Right lobe of liver (tissue), 4 donors: Measurements from ENCODE around the gene PHF14.

Experiments used
- POLR2A ChIP-seq: fragments of 450-650 bp; IDR thresholded peaks from one replicate; pipeline ENCODE4 v1.6.1; 2017; ENCODE audit warnings: antibody characterized with exemption, mild to moderate bottlenecking
- TF ChIP-seq, protein P1 (sequence below), 4 donors: fragments of 200-600 bp in 3 of 4; fragments of 450-650 bp in 1 of 4; IDR thresholded peaks; one replicate each; pipeline versions ENCODE4 v1.5.1 to v1.8.0; 2016 to 2022; ENCODE audit warnings: antibody characterized with exemption in 4 of 4, mild to moderate bottlenecking in 2 of 4
- donor health status: DM: no; HTN: no; CAD: no.
- donor health status: DM: no; HTN: no; CAD: no.
- donor health status: DM: no; HTN: yes; CAD: no.

DNA sequence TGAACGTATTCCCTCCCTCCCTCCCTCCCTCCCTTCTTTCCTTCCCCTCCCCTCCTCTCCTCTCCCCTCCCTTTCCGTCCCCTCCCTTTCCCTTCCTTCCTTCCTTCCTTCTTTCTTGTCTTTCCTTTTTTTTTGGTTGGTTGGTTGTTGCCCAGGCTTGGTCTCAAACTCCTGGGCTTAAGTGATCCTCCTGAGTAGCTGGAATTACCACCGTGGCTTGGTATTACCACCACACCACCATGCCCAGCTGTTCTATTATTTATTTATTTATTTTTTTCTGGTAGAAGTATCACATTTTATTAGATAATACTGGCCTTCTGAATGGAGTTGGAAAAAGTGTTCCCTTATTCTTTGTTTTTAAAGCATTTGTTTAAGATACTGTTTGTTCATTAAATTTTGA lies 95.9 kb downstream of the PHF14 start:
- TF ChIP-seq, protein P1, sequence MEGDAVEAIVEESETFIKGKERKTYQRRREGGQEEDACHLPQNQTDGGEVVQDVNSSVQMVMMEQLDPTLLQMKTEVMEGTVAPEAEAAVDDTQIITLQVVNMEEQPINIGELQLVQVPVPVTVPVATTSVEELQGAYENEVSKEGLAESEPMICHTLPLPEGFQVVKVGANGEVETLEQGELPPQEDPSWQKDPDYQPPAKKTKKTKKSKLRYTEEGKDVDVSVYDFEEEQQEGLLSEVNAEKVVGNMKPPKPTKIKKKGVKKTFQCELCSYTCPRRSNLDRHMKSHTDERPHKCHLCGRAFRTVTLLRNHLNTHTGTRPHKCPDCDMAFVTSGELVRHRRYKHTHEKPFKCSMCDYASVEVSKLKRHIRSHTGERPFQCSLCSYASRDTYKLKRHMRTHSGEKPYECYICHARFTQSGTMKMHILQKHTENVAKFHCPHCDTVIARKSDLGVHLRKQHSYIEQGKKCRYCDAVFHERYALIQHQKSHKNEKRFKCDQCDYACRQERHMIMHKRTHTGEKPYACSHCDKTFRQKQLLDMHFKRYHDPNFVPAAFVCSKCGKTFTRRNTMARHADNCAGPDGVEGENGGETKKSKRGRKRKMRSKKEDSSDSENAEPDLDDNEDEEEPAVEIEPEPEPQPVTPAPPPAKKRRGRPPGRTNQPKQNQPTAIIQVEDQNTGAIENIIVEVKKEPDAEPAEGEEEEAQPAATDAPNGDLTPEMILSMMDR (IDR thresholded peaks at IDR 0.05), result no peak
- TF ChIP-seq POLR2A, result no peak
